Ectodermal cell (in vitro differentiated cells): Measurements from ENCODE around the gene PRDM16.

ENCODE experiments used
- H3K27ac ChIP-seq: 2 replicates; pipeline ENCODE4 v1.7.0; 2013; ENCODE audit warnings: mild to moderate bottlenecking, low read depth, low read length; ENCODE audit not compliant: insufficient read depth, poor library complexity, severe bottlenecking
- H3K27me3 ChIP-seq: 2 replicates; pipeline ENCODE4 v1.7.0; 2013; ENCODE audit warnings: mild to moderate bottlenecking, low read length; ENCODE audit not compliant: insufficient read depth, control insufficient read depth, poor library complexity, severe bottlenecking
- H3K36me3 ChIP-seq: one replicate; pipeline ENCODE4 v1.7.0; 2013; ENCODE audit warnings: low read length; ENCODE audit not compliant: control insufficient read depth, insufficient read depth
- H3K4me1 ChIP-seq: one replicate; pipeline ENCODE4 v1.7.0; 2013; ENCODE audit warnings: low read length; ENCODE audit not compliant: control insufficient read depth, insufficient read depth
- H3K4me3 ChIP-seq: 2 replicates; pipeline ENCODE4 v1.7.0; 2013; ENCODE audit warnings: low read depth, low read length, control low read depth; ENCODE audit not compliant: insufficient read depth
- H3K9me3 ChIP-seq: 2 replicates; pipeline ENCODE4 v1.7.0; 2013; ENCODE audit warnings: mild to moderate bottlenecking, low read length, moderate library complexity; ENCODE audit not compliant: control insufficient read depth
- WGBS, 2 experiments: methylation state at CpG; one replicate each; pipeline ENCODE4 v1.1.7; 2013; ENCODE audit warnings: missing lambda C conversion rate in 2 of 2; 5-methylcytosine and 5-hydroxymethylcytosine counted together

The PRDM16 gene

DNA sequence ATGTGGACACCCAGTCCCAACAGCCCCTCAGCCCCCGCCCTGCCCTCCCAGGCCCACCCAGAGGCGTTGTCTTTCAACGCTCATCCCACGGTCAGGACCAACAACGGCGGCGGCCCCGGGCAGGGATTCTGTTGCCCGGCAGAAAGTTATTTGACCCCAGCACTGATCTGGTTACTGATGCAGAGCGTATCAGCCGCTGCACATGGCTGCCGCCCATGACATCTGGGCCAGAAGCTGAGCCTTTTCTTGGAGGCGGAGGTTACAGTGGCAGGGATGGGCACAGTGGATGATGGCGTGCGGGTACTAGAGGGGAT lies 258.3 kb downstream of the PRDM16 start:
- H3K4me3 ChIP-seq = no peak overlapping the region
- H3K36me3 ChIP-seq = no peaks in the 10 kb centered on the region
- H3K9me3 ChIP-seq = no peaks in the 10 kb centered on the region
- WGBS, 2 experiments = 85 to 87% methylated on average over 15 of the region's 15 CpGs
- H3K27me3 ChIP-seq = no peaks in the 10 kb centered on the region
- H3K27ac ChIP-seq = no peak overlapping the region
- peaks cover 25% of the 10 kb centered on the region for H3K4me1 ChIP-seq

DNA sequence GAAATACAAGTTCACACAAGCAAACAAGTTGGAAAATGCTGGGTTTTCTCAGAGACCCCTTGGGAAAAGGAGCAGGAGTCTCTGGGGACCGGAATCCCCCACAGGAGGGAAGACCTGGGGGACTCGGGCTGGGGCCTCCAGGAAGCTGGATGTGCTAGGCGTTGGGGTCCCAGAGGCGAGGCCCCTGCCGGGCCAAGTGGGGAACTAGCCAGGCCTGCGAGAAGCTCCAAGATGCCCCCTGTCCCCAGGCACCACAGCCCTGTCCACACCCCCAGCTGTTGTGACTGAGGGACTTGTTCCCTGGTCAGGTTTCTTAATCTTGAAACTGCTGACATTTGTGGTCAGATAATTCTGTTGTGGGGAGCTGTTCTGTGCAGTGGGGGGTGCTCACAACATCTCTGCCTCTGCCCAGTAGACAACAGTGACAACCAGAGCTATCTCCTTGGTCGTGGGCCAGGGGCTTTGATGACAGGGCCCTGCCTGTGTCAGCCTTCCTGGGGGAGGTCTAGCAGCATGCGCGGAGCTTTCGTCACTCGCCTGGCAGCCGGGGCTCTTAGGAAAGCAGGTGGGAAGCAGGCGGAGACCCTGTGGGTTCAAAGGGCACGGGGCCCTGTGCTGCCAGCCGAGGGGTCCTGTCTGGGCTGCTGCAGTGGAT lies 259.1 kb downstream of the PRDM16 start:
- Histone ChIP-seq H3K9me3 (no peaks in the 10 kb centered on the region), H3K4me1 (peaks cover 25% of the 10 kb centered on the region), H3K36me3 (no peaks in the 10 kb centered on the region), H3K27me3 (no peaks in the 10 kb centered on the region), H3K4me3 (no peak overlapping the region), H3K27ac (no peak overlapping the region)
- WGBS, 2 experiments = 90% methylated on average over 15 of the region's 15 CpGs

DNA sequence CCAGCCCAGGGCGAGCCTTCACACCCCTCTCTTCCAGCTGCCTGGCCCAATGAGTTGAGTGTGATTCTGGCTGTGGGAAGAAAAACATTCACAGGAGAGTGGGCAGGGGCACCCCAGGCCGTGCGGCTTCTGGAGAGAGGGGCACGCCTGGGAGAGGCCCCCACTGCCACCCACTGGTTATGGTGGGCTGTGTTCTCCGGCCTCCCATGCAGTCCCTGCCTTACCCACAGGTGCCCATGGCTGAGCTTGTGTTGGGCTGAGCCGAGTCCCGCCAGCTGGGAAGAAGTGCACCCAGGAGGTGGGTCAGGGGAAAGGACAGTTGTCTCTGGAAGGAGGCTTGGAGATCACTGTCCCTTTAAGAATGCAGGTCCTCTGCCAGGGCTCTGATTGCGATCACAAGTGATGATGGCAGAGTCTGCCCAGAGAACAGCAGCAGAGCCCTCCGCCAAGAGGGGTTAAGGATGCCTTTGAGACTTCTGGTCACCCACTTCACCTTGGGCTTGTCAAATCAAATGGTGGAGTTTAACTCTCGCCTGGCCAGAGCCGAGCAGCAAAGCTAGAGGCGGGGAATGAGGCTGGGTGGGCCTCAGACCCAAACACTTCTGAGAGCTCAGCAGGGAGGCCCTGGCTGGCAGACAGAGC lies 260.8 kb downstream of the PRDM16 start:
- Histone ChIP-seq H3K9me3 (no peaks in the 10 kb centered on the region), H3K36me3 (no peaks in the 10 kb centered on the region), H3K4me3 (no peak overlapping the region), H3K27ac (no peak overlapping the region), H3K4me1 (peaks cover 13% of the 10 kb centered on the region), H3K27me3 (no peaks in the 10 kb centered on the region)
- WGBS, 2 experiments = 86 to 90% methylated on average over 12 of the region's 12 CpGs

DNA sequence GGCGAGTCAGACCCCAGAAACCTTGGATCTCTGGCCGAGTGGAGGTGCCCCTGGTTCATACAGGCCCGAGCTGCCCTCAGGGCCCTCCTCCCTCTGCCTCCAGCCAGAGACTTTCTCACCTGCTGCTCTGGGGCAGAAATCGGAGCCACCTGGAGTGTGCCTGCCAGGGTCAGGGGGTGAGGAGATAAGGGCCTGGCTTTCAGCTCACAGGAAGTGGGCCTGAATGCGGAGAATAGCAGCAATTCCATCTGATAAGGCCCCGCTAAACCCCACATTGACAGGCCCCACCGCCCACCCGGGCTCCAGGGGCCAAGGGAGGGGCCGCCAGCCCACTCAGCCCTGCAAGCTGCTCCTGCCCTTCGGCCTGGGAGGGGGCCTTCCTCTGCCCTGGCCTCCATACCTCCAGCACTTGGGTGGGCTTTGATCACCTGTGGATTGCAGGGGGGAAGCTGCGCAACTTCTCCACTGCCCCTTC lies 261.8 kb downstream of the PRDM16 start:
- 73 to 76% methylated on average over 11 of the region's 11 CpGs for WGBS, 2 experiments
- Histone ChIP-seq H3K9me3 (no peaks in the 10 kb centered on the region), H3K36me3 (no peaks in the 10 kb centered on the region), H3K4me3 (no peak overlapping the region), H3K27ac (no peak overlapping the region), H3K4me1 (peaks cover 13% of the 10 kb centered on the region), H3K27me3 (no peaks in the 10 kb centered on the region)

DNA sequence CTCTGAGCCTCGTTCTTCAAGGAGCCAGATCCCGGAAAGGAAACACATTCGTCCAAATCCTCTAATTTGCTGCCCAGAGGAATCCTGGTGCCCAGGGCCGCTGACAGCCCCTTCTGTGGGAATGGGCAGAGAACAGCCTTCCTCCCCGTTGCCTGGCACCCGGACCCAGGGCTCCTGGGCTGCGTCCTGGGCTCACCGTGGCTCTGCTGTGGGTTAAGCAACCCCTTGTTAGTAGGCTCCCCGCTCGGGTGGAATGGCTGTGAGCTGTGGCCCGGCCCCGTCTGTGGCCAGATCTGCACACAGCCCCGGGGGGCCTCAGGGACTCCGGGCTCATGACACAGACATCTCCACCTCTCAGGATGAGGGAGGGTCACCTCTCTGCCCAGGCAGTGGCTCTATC lies 262.6 kb downstream of the PRDM16 start:
- H3K4me1 ChIP-seq = peaks cover 13% of the 10 kb centered on the region
- no peaks in the 10 kb centered on the region for H3K9me3 ChIP-seq
- no peaks in the 10 kb centered on the region for H3K27me3 ChIP-seq
- no peak overlapping the region for H3K27ac ChIP-seq
- H3K36me3 ChIP-seq = no peaks in the 10 kb centered on the region
- H3K4me3 ChIP-seq = no peak overlapping the region
- 90 to 93% methylated on average over 14 of the region's 14 CpGs for WGBS, 2 experiments

DNA sequence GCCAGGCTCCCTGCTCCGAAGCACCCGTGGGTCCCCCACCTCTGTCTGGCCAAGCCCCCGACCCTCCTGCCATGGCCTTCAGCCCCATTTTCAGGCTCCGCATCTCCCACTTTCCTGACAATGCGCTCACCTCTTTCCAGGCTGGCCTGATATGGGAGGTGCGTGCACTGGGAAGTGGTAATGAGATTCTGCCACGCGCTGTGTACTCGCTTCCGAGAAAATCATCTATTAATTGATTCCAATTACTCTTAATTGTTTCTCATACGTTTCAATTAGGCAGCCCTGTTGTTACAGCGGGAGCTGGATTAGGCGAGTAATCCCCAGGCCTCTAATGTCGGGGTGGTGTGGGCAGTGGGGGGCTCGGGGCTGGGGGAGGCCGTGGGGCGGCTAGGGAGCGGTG lies 263.0 kb downstream of the PRDM16 start:
- H3K36me3 ChIP-seq = no peaks in the 10 kb centered on the region
- peaks cover 13% of the 10 kb centered on the region for H3K4me1 ChIP-seq
- H3K4me3 ChIP-seq = no peak overlapping the region
- H3K27me3 ChIP-seq = no peaks in the 10 kb centered on the region
- H3K27ac ChIP-seq = no peak overlapping the region
- no peaks in the 10 kb centered on the region for H3K9me3 ChIP-seq
- 90 to 92% methylated on average over 18 of the region's 18 CpGs for WGBS, 2 experiments

DNA sequence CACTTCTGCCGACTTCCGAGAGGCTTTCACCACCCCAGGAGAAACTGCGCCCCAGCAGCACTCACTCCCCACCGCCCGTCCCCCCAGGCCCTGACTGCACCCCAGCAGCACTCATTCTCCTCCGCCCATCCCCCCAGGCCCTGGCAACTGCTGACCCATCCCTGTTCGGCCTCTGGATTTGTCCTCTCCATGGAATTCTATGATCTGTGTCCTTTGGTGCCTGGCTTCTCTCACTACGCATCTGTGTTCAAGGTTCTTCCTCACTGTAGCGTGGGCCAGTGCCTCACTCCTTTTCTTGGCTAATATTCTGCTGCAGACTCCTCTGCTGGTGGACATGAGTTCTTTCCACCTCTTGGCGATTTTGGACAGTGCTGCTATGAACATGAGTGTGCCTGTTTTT lies 263.7 kb downstream of the PRDM16 start:
- Histone ChIP-seq H3K9me3 (no peaks in the 10 kb centered on the region), H3K4me3 (no peak overlapping the region), H3K4me1 (peaks cover 9% of the 10 kb centered on the region), H3K27me3 (no peaks in the 10 kb centered on the region), H3K36me3 (no peaks in the 10 kb centered on the region), H3K27ac (no peak overlapping the region)
- WGBS, 2 experiments = 92 to 94% methylated on average over 10 of the region's 10 CpGs

DNA sequence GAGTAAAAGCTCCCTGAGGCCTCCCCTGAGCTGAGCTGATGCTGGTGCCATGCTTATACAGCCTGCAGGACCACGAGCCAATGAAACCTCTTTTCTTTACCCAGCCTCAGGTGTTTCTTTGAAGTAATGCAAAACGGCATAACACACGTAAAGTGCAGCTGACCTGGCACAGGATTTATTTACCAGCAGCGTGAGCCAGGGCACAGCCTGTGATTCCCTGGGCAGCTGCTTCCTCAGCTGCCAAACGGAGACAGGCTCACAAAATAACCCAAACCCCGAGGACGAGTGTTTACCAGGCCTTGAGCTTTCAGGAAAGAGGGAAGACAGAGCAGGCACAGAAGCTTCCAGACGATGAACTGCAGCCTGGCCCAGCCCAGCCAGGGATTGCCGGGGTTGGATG lies 264.9 kb downstream of the PRDM16 start:
- no peak overlapping the region for H3K27ac ChIP-seq
- H3K4me3 ChIP-seq = no peak overlapping the region
- 93 to 94% methylated on average over 9 of the region's 9 CpGs for WGBS, 2 experiments
- H3K27me3 ChIP-seq = no peaks in the 10 kb centered on the region
- no peaks in the 10 kb centered on the region for H3K36me3 ChIP-seq
- H3K9me3 ChIP-seq = no peaks in the 10 kb centered on the region
- H3K4me1 ChIP-seq = no peaks in the 10 kb centered on the region

DNA sequence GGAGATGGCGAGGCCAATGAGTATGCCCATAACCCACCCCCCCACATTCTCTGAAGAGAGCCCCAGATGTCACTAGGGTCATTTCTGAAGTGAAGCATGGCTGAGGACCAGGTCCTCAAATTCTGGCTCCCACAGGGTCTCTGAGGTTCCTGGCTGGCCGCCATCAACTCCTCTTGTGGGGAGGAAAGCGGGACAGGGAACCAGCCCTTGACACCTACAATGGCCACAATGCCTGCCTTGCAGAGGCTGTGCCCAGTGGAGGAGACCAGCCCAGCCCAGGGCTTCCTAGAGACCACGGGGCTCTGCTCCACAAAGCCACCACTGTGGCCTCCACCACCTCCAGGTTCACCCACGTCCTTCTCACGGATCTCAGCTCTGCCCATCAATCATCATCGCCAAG lies 265.4 kb downstream of the PRDM16 start:
- H3K27ac ChIP-seq = no peak overlapping the region
- H3K4me1 ChIP-seq = no peaks in the 10 kb centered on the region
- H3K27me3 ChIP-seq = no peaks in the 10 kb centered on the region
- no peak overlapping the region for H3K4me3 ChIP-seq
- 92 to 93% methylated on average over 7 of the region's 7 CpGs for WGBS, 2 experiments
- H3K36me3 ChIP-seq = no peaks in the 10 kb centered on the region
- H3K9me3 ChIP-seq = no peaks in the 10 kb centered on the region

DNA sequence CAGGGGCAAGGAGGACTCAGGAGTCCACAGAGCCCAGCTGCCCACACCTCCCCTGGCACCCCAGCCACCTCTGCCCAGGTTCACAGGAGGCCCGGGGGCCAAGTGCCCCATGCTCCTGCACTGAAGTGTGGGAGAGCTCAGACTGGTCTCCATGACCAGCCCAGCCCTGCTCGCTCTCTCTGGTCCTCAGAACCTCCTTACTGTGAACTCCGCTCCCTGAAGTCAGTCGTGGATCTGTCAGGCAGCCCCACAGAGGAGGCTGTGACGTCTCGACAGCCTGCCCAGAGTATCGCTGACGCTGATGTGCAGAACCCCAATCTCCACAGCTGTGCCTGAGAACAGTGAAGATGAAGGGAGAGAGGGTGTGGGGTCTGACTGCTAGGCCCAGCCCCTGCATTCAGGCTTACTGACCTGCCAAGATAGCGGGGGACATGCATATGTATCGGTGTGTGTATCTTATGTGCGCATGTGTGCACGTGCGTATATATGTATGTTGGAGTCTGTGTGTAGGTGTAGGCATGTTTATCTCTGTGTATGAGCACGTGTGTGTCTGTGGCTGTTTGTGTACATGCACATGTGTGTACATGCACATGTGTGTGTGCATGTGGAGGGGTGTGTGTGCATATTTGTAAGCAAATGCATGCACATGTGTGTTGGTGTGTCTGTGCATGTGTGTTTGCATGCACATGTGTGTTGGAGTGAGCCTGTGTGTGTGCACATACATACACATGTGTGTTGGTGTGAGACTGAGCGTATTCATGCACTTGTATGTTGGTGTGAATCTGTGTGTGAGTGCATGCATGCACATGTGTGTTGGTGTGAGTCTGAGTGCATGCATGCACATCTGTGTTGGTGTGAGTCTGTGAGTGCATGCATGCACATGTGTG lies 267.0 kb downstream of the PRDM16 start:
- Histone ChIP-seq H3K27me3 (no peaks in the 10 kb centered on the region), H3K4me3 (no peak overlapping the region), H3K4me1 (no peaks in the 10 kb centered on the region), H3K27ac (no peak overlapping the region), H3K9me3 (no peaks in the 10 kb centered on the region), H3K36me3 (no peaks in the 10 kb centered on the region)
- 85 to 86% methylated on average over 15 of the region's 15 CpGs for WGBS, 2 experiments
